Effector memory CD8-positive, alpha-beta T cell (primary cell): Measurements from ENCODE around the gene APBB2.
"Not testable (repeated sequence)": the region's sequence is repeated elsewhere in the genome, so short reads cannot be mapped to it uniquely, and the experiment has no call there.

Experiments used
- ATAC-seq: fragments of 150-1000 bp; cut with Tn5 transposase; replicated peaks from 2 replicates; pipeline ENCODE4 v1.10.0; 2021; ENCODE audit warnings: mild to moderate bottlenecking, moderate library complexity
- DNase-seq, 3 experiments: peaks; one replicate each; pipeline ENCODE4 v3.0.0; 2021
- H3K27ac Mint-ChIP-seq, 2 donors: one replicate each; pipeline ENCODE4 v1.8.0; 2022; ENCODE audit warnings: mild to moderate bottlenecking in 2 of 2, mixed read lengths in 2 of 2, moderate library complexity in 2 of 2
- H3K27me3 Mint-ChIP-seq, 2 donors: one replicate each; pipeline ENCODE4 v1.8.0; 2022; ENCODE audit warnings: mixed read lengths in 2 of 2
- H3K36me3 Mint-ChIP-seq: one replicate; pipeline ENCODE4 v1.8.0; 2022; ENCODE audit warnings: mild to moderate bottlenecking, moderate library complexity, mixed read lengths; ENCODE audit not compliant: insufficient read depth
- H3K4me1 Mint-ChIP-seq, 2 donors: one replicate each; pipeline ENCODE4 v1.8.0; 2022; ENCODE audit warnings: low read depth in 2 of 2, mixed read lengths in 2 of 2
- H3K4me3 Mint-ChIP-seq, 2 donors: one replicate each; pipeline ENCODE4 v1.8.0; 2022; ENCODE audit warnings: mild to moderate bottlenecking in 2 of 2, mixed read lengths in 2 of 2, moderate library complexity in 2 of 2
- H3K9me3 Mint-ChIP-seq, 2 donors: one replicate each; pipeline ENCODE4 v1.8.0; 2022; ENCODE audit warnings: mixed read lengths in 2 of 2

APBB2 gene

GRCh38 chr4:41057467-41057866 is 156.9 kb downstream of the APBB2 start:
- Mint-ChIP-seq H3K36me3 (no peaks in the 10 kb centered on the region), H3K27me3 (peaks cover 10 to 13% of the 10 kb centered on the region in 2 donors), H3K27ac (no peak overlapping the region), H3K4me1 (no peaks in the 10 kb centered on the region), H3K4me3 (no peak overlapping the region), H3K9me3 (peaks cover 0 to 18% of the 10 kb centered on the region in 2 donors)
- DNase-seq: no peak
- ATAC-seq: no peak

- ATAC-seq (no peak), DNase-seq (no peak)
- Mint-ChIP-seq H3K4me3 (no peak overlapping the region), H3K9me3 (peaks cover 0 to 11% of the 10 kb centered on the region in 2 donors), H3K27me3 (peaks cover 10 to 13% of the 10 kb centered on the region in 2 donors), H3K4me1 (no peaks in the 10 kb centered on the region), H3K27ac (no peak overlapping the region), H3K36me3 (no peaks in the 10 kb centered on the region)
These were observed 162.1 kb downstream of the APBB2 start for GRCh38 chr4:41052287-41052686.

GRCh38 chr4:41050880-41051775 is 163.2 kb downstream of the APBB2 start:
- H3K4me3 Mint-ChIP-seq: no peak overlapping the region
- no peak overlapping the region for H3K27ac Mint-ChIP-seq
- H3K4me1 Mint-ChIP-seq: no peaks in the 10 kb centered on the region
- DNase-seq: no peak
- H3K27me3 Mint-ChIP-seq: peaks cover 10 to 13% of the 10 kb centered on the region in 2 donors
- H3K36me3 Mint-ChIP-seq: no peaks in the 10 kb centered on the region
- no peak for ATAC-seq
- peaks cover 0 to 11% of the 10 kb centered on the region in 2 donors for H3K9me3 Mint-ChIP-seq

GRCh38 chr4:41050116-41050515 is 164.2 kb downstream of the APBB2 start:
- Mint-ChIP-seq H3K27me3 (peaks cover 4 to 5% of the 10 kb centered on the region in 2 donors), H3K4me1 (no peaks in the 10 kb centered on the region), H3K4me3 (no peak overlapping the region), H3K36me3 (no peaks in the 10 kb centered on the region), H3K27ac (no peak overlapping the region), H3K9me3 (peaks cover 0 to 4% of the 10 kb centered on the region in 2 donors)
- ATAC-seq: no peak
- no peak for DNase-seq

GRCh38 chr4:41049176-41049575 is 165.2 kb downstream of the APBB2 start:
- H3K4me3 Mint-ChIP-seq, DNase-seq, H3K27ac Mint-ChIP-seq, H3K27me3 Mint-ChIP-seq, H3K4me1 Mint-ChIP-seq, ATAC-seq, H3K9me3 Mint-ChIP-seq, H3K36me3 Mint-ChIP-seq: not testable (repeated sequence)

GRCh38 chr4:41044791-41045190 is 169.6 kb downstream of the APBB2 start:
- no peaks in the 10 kb centered on the region for H3K36me3 Mint-ChIP-seq
- H3K4me3 Mint-ChIP-seq: no peak overlapping the region

GRCh38 chr4:41044165-41044564 is 170.2 kb downstream of the APBB2 start:
- Mint-ChIP-seq H3K27me3 (no peaks in the 10 kb centered on the region), H3K4me1 (no peaks in the 10 kb centered on the region), H3K36me3 (no peaks in the 10 kb centered on the region), H3K9me3 (peaks cover 0 to 2% of the 10 kb centered on the region in 2 donors), H3K4me3 (no peak overlapping the region), H3K27ac (no peak overlapping the region)
- no peak for ATAC-seq
- no peak for DNase-seq

More at GRCh38 chr4:41044791-41045190, 169.6 kb downstream of the APBB2 start:
- peaks cover 0 to 2% of the 10 kb centered on the region in 2 donors for H3K9me3 Mint-ChIP-seq
- H3K4me1 Mint-ChIP-seq: no peaks in the 10 kb centered on the region
- DNase-seq (no peak), ATAC-seq (no peak)
- H3K27me3 Mint-ChIP-seq: no peaks in the 10 kb centered on the region
- H3K27ac Mint-ChIP-seq: peak overlapping the region in 1 of 2 donors; percentile 38

- H3K27me3 Mint-ChIP-seq: no peaks in the 10 kb centered on the region
- H3K9me3 Mint-ChIP-seq: peaks cover 0 to 2% of the 10 kb centered on the region in 2 donors
- ATAC-seq: no peak
- no peaks in the 10 kb centered on the region for H3K4me1 Mint-ChIP-seq
- no peaks in the 10 kb centered on the region for H3K36me3 Mint-ChIP-seq
- DNase-seq: no peak
- no peak overlapping the region for H3K27ac Mint-ChIP-seq
- H3K4me3 Mint-ChIP-seq: no peak overlapping the region
These were observed 170.9 kb downstream of the APBB2 start for GRCh38 chr4:41043465-41043864.

GRCh38 chr4:41041551-41041950 is 172.8 kb downstream of the APBB2 start:
- H3K4me3 Mint-ChIP-seq: no peak overlapping the region
- no peak for DNase-seq
- peaks cover 0 to 2% of the 10 kb centered on the region in 2 donors for H3K9me3 Mint-ChIP-seq
- no peaks in the 10 kb centered on the region for H3K27me3 Mint-ChIP-seq
- H3K4me1 Mint-ChIP-seq: no peaks in the 10 kb centered on the region
- no peak overlapping the region for H3K27ac Mint-ChIP-seq
- H3K36me3 Mint-ChIP-seq: no peaks in the 10 kb centered on the region
- ATAC-seq: no peak

GRCh38 chr4:41039317-41039716 is 175.0 kb downstream of the APBB2 start:
- Mint-ChIP-seq H3K36me3 (no peaks in the 10 kb centered on the region), H3K4me3 (no peak overlapping the region), H3K9me3 (peaks cover 0 to 1% of the 10 kb centered on the region in 2 donors), H3K27me3 (no peaks in the 10 kb centered on the region), H3K27ac (no peak overlapping the region), H3K4me1 (no peaks in the 10 kb centered on the region)
- DNase-seq: no peak
- no peak for ATAC-seq

GRCh38 chr4:41038304-41038703 is 176.0 kb downstream of the APBB2 start:
- H3K4me3 Mint-ChIP-seq: no peak overlapping the region
- DNase-seq (no peak), ATAC-seq (no peak)
- no peaks in the 10 kb centered on the region for H3K27me3 Mint-ChIP-seq
- H3K4me1 Mint-ChIP-seq: no peaks in the 10 kb centered on the region
- no peak overlapping the region for H3K27ac Mint-ChIP-seq
- no peaks in the 10 kb centered on the region for H3K9me3 Mint-ChIP-seq
- H3K36me3 Mint-ChIP-seq: no peaks in the 10 kb centered on the region

GRCh38 chr4:41029098-41029497 is 185.2 kb downstream of the APBB2 start:
- Mint-ChIP-seq H3K4me1 (no peaks in the 10 kb centered on the region), H3K27me3 (no peaks in the 10 kb centered on the region), H3K36me3 (no peaks in the 10 kb centered on the region), H3K4me3 (no peak overlapping the region), H3K27ac (no peak overlapping the region), H3K9me3 (peaks cover 8 to 26% of the 10 kb centered on the region in 2 donors)
- DNase-seq (no peak), ATAC-seq (no peak)

GRCh38 chr4:41028392-41029076 is 185.8 kb downstream of the APBB2 start:
- ATAC-seq: no peak
- Mint-ChIP-seq H3K9me3 (peaks cover 12 to 29% of the 10 kb centered on the region in 2 donors), H3K4me1 (no peaks in the 10 kb centered on the region), H3K27ac (no peak overlapping the region), H3K36me3 (no peaks in the 10 kb centered on the region), H3K27me3 (no peaks in the 10 kb centered on the region), H3K4me3 (no peak overlapping the region)
- no peak for DNase-seq

- Mint-ChIP-seq H3K4me3 (no peak overlapping the region), H3K27ac (no peak overlapping the region), H3K36me3 (no peaks in the 10 kb centered on the region), H3K9me3 (peaks cover 14 to 29% of the 10 kb centered on the region in 2 donors), H3K4me1 (no peaks in the 10 kb centered on the region), H3K27me3 (no peaks in the 10 kb centered on the region)
- DNase-seq (no peak), ATAC-seq (no peak)
These were observed 187.4 kb downstream of the APBB2 start for GRCh38 chr4:41026971-41027370.
